ENCODE data around the gene MEGF9. TPM values are rescaled to one million over a fixed set of nuclear protein-coding genes. Genes with fewer than 3 reads are reported as not detected.

The MEGF9 gene
- polyA plus RNA-seq, 1 donor (not counting 4 experiments of a cell fraction or from before 2014, with no cell fraction given), result 11.2 TPM

DNA sequence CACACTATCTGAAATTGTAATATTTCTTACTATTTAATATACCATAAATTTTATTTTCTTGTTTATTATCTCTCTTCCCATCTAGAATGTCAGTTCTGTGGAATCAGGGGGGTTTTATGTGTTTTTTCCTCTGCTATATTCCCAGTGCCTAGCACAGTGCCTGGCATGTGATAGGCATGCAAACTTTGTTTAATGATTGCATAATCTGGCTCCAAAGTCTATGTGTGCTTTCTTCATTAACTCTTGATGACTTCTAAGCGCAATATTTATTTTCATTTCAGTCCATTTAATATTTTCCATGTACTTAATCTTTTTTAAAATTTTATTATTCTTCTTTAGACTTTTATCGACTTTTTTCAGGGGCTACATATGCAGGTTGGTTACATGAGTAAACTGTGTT is 73.9 kb downstream of the MEGF9 start:
- DNase-seq (ENCODE audit: low read depth, low spot score), result no peak
- Histone ChIP-seq H3K4me2 (ENCODE audit: control insufficient read depth, extremely low read depth, insufficient read depth, low read depth, low read length) (no peak overlapping the region), H3K4me3 (ENCODE audit: control insufficient read depth in 2 of 3, extremely low read depth in 1 of 3, insufficient read depth in 2 of 3, low read depth in 1 of 3, low read length in 3 of 3) (no peak overlapping the region), H3K79me2 (ENCODE audit: control insufficient read depth, insufficient read depth, low read length) (no peaks in the 10 kb centered on the region), H3K9me3 (ENCODE audit: control insufficient read depth, low read depth, low read length) (no peaks in the 10 kb centered on the region), H3K9ac (ENCODE audit: control insufficient read depth, extremely low read depth, insufficient read depth, low read length) (no peak overlapping the region), H3K4me1 (ENCODE audit: control insufficient read depth, extremely low read depth, insufficient read depth, low read length) (no peaks in the 10 kb centered on the region), H2AFZ (ENCODE audit: control insufficient read depth, low read length) (no peak overlapping the region), H4K20me1 (ENCODE audit: control insufficient read depth, extremely low read depth, insufficient read depth, low read length) (no peaks in the 10 kb centered on the region), H3K36me3 (ENCODE audit: control insufficient read depth in 2 of 2, extremely low read depth in 1 of 2, insufficient read depth in 2 of 2, low read length in 2 of 2) (peaks cover 0 to 3% of the 10 kb centered on the region in 2 experiments), H3K27me3 (ENCODE audit: control insufficient read depth, extremely low read depth, insufficient read depth, low read length) (no peaks in the 10 kb centered on the region), H3K9me1 (ENCODE audit: control insufficient read depth, extremely low read depth, insufficient read depth, low read length) (no peaks in the 10 kb centered on the region), H3K27ac (ENCODE audit: control insufficient read depth, insufficient read depth, low read length) (no peak overlapping the region)
- no peak for FAIRE-seq
- no peak for TF ChIP-seq EZH2 (IDR thresholded peaks at IDR 0.05; ENCODE audit: low read length)
- TF ChIP-seq, protein P1, sequence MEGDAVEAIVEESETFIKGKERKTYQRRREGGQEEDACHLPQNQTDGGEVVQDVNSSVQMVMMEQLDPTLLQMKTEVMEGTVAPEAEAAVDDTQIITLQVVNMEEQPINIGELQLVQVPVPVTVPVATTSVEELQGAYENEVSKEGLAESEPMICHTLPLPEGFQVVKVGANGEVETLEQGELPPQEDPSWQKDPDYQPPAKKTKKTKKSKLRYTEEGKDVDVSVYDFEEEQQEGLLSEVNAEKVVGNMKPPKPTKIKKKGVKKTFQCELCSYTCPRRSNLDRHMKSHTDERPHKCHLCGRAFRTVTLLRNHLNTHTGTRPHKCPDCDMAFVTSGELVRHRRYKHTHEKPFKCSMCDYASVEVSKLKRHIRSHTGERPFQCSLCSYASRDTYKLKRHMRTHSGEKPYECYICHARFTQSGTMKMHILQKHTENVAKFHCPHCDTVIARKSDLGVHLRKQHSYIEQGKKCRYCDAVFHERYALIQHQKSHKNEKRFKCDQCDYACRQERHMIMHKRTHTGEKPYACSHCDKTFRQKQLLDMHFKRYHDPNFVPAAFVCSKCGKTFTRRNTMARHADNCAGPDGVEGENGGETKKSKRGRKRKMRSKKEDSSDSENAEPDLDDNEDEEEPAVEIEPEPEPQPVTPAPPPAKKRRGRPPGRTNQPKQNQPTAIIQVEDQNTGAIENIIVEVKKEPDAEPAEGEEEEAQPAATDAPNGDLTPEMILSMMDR (optimal IDR thresholded peaks at IDR 0.05 in 1 of 3, IDR thresholded peaks at IDR 0.05 in 1 of 3, conservative IDR thresholded peaks at IDR 0.05 in 1 of 3; ENCODE audit: extremely low read depth in 1 of 3, insufficient read depth in 2 of 3, low read length in 3 of 3), result no peak
- dilution Hi-C loops (cut with MboI; ENCODE audit: extremely low pct_ligation_motif_present, low sequenced_read_pairs), result no loop called here

DNA sequence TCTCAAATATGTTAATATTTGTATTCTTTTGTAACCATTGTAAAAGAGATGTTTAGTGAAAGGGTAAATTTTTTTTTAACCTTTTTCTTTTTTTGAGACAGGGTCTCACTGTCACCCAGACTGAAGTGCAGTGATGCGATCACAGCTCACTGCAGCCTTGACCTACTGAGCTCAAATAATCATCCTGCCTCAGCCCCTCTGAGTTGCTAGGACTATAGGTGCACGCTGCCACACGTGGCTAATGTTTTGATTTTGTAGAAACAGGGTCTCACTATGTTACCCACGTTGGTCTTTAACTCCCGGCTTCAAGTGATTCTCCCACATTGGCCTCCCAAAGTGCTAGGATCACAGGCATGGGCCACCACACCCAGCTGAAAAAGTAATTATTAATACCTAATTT is 76.4 kb downstream of the MEGF9 start:
- H3K27me3 ChIP-seq (ENCODE audit: control insufficient read depth, extremely low read depth, insufficient read depth, low read length), result no peaks in the 10 kb centered on the region
- TF ChIP-seq, protein P1 (optimal IDR thresholded peaks at IDR 0.05 in 1 of 3, IDR thresholded peaks at IDR 0.05 in 1 of 3, conservative IDR thresholded peaks at IDR 0.05 in 1 of 3; ENCODE audit: extremely low read depth in 1 of 3, insufficient read depth in 2 of 3, low read length in 3 of 3), result no peak
- no peak for TF ChIP-seq EZH2 (IDR thresholded peaks at IDR 0.05; ENCODE audit: low read length)
- H3K27ac ChIP-seq (ENCODE audit: control insufficient read depth, insufficient read depth, low read length), result no peak overlapping the region
- H3K36me3 ChIP-seq (ENCODE audit: control insufficient read depth in 2 of 2, extremely low read depth in 1 of 2, insufficient read depth in 2 of 2, low read length in 2 of 2), result no peaks in the 10 kb centered on the region
- dilution Hi-C loops (cut with MboI; ENCODE audit: extremely low pct_ligation_motif_present, low sequenced_read_pairs), result no loop called here
- no peaks in the 10 kb centered on the region for H3K4me1 ChIP-seq (ENCODE audit: control insufficient read depth, extremely low read depth, insufficient read depth, low read length)
- DNase-seq (ENCODE audit: low read depth, low spot score), result no peak
- no peak overlapping the region for H2AFZ ChIP-seq (ENCODE audit: control insufficient read depth, low read length)
- no peaks in the 10 kb centered on the region for H3K79me2 ChIP-seq (ENCODE audit: control insufficient read depth, insufficient read depth, low read length)
- no peak overlapping the region for H3K4me2 ChIP-seq (ENCODE audit: control insufficient read depth, extremely low read depth, insufficient read depth, low read depth, low read length)
- H3K9me1 ChIP-seq (ENCODE audit: control insufficient read depth, extremely low read depth, insufficient read depth, low read length), result no peaks in the 10 kb centered on the region
- H3K4me3 ChIP-seq (ENCODE audit: control insufficient read depth in 2 of 3, extremely low read depth in 1 of 3, insufficient read depth in 2 of 3, low read depth in 1 of 3, low read length in 3 of 3), result no peak overlapping the region
- H3K9me3 ChIP-seq (ENCODE audit: control insufficient read depth, low read depth, low read length), result no peaks in the 10 kb centered on the region
- H3K9ac ChIP-seq (ENCODE audit: control insufficient read depth, extremely low read depth, insufficient read depth, low read length), result no peak overlapping the region
- no peak for FAIRE-seq
- no peaks in the 10 kb centered on the region for H4K20me1 ChIP-seq (ENCODE audit: control insufficient read depth, extremely low read depth, insufficient read depth, low read length)

Measured in keratinocyte (primary cell).